Measurements from ENCODE around the gene SRSF6.

DNA sequence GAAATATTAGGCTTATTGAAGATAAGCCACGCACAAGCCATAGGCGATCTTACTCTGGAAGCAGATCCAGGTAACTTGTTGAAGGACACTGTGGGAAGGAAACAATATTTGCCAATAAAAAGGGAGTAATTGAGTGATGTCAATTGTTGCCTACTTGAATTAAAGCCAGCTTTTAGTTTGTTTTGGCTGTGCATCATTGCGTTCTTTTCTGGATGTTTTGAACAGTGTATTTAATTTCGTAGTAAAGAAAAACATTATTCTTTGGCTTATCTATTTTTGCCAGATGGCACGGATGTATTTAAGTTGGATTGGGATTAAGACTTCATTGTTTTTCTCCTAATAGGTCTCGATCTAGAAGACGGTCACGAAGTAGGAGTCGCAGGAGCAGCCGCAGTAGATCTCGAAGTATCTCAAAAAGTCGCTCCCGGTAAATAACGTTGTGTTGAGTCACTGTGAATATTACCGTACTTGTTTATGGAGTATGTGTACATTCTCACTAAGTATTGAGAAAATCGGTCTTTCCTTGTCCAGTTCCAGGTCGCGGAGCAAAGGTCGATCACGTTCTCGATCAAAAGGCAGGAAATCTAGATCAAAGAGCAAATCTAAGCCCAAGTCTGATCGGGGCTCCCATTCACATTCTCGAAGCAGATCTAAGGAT is 2.6 kb downstream of the SRSF6 start:
- TF ChIP-seq, protein P1, sequence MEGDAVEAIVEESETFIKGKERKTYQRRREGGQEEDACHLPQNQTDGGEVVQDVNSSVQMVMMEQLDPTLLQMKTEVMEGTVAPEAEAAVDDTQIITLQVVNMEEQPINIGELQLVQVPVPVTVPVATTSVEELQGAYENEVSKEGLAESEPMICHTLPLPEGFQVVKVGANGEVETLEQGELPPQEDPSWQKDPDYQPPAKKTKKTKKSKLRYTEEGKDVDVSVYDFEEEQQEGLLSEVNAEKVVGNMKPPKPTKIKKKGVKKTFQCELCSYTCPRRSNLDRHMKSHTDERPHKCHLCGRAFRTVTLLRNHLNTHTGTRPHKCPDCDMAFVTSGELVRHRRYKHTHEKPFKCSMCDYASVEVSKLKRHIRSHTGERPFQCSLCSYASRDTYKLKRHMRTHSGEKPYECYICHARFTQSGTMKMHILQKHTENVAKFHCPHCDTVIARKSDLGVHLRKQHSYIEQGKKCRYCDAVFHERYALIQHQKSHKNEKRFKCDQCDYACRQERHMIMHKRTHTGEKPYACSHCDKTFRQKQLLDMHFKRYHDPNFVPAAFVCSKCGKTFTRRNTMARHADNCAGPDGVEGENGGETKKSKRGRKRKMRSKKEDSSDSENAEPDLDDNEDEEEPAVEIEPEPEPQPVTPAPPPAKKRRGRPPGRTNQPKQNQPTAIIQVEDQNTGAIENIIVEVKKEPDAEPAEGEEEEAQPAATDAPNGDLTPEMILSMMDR (conservative IDR thresholded peaks at IDR 0.05 in 1 of 2, IDR thresholded peaks at IDR 0.05 in 1 of 2; ENCODE audit: extremely low read depth in 1 of 2, insufficient read depth in 1 of 2, low read depth in 1 of 2, low read length in 2 of 2) = no peak
- TF ChIP-seq EZH2 (IDR thresholded peaks at IDR 0.05; ENCODE audit: borderline replicate concordance, low read length) = no peak

Data from mammary epithelial cell (primary cell).